GM19467 (cell line): Measurements from ENCODE around the gene TRIM10.
"Not testable (repeated sequence)": the region's sequence is repeated elsewhere in the genome, so short reads cannot be mapped to it uniquely, and the experiment has no call there.

Experiments used
- ATAC-seq: cut with Tn5 transposase; IDR thresholded peaks from one replicate; pipeline ENCODE4 v1.9.1; 2021; ENCODE audit warnings: mild to moderate bottlenecking, moderate library complexity; ENCODE audit not compliant: unreplicated experiment

Gene TRIM10

GRCh38 chr6:30175765-30176164 is 14.8 kb upstream of the TRIM10 start:
- ATAC-seq, result no peak

- no peak for ATAC-seq
Observed at GRCh38 chr6:30172681-30173080, 11.7 kb upstream of the TRIM10 start.

DNA sequence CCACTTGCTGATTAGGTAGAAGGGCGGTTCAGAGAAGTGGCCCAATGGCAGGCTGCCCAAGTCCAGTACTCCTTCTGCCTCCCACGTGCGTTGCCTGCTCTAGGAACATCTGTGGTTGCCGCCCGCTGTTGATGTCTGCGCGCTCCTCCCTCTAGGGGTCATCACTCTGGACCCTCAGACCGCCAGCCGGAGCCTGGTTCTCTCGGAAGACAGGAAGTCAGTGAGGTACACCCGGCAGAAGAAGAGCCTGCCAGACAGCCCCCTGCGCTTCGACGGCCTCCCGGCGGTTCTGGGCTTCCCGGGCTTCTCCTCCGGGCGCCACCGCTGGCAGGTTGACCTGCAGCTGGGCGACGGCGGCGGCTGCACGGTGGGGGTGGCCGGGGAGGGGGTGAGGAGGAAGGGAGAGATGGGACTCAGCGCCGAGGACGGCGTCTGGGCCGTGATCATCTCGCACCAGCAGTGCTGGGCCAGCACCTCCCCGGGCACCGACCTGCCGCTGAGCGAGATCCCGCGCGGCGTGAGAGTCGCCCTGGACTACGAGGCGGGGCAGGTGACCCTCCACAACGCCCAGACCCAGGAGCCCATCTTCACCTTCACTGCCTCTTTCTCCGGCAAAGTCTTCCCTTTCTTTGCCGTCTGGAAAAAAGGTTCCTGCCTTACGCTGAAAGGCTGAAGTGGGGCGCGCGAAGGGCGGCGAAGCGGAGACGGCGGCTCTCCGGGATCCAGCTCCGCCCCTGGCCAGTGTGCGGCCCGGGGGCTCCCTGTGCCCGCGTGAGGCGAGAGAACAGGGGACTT is 10.9 kb upstream of the TRIM10 start:
- ATAC-seq, result no peak

DNA sequence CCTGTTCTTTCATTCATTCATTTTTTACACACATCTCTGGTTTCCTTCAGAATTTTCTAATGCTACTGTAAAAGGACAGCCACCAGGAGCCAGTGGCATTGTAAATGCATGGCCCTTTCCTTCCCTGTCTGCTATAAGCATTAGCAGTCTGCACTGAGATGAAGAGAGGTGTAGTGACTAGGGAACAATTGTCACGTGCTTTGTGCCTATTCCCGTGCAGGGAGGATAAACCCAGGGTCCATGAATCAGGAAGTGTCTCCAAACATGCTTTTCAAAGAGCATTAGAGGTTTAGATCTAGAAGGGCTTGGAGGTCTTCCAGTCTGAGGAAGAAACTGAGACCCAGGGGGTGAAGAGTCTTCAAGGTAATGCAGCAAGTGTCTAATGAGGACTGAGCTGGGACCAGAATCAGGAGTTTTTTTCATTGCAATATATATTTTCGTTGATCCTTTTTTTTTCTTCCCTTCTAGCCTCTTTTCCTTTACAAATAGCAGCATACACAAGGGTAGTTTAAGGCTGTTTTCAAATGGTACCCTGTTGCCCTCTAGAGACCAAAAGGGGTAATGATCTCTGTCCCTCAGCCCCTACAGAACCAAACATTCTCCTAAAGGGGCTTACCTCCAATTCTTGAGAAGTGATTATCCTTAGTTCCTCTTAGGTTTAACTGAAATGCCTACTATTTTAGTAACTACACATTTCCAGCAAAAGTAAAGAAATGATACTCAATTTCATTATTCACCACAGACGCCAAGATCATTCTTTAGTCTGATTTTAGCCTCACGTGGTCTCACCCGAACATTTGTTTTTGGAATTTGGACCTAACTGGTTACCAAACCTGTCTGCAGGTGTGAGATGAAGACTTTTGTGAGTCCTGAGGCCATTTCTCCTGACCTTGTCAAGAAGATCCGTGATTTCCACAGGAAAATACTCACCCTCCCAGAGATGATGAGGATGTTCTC is 8.9 kb upstream of the TRIM10 start:
- no peak for ATAC-seq

- no peak for ATAC-seq
Observed at GRCh38 chr6:30168741-30169140, 7.7 kb upstream of the TRIM10 start.

GRCh38 chr6:30167101-30167500 is 6.1 kb upstream of the TRIM10 start:
- ATAC-seq, result no peak

DNA sequence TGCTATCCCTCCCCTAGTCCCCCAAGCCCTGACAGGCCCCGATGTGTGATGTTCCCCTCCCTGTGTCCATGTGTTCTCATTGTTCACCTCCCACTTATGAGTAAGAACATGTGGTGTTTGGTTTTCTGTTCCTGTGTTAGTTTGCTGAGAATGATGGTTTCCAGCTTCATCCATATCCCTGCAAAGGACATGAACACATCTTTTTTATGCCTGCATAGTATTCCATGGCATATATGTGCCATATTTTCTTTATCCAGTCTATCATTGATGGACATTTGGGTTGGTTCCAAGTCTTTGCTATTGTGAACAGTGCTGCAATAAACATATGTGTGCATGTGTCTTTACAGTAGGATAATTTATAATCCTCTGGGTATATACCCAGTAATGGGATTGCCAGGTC is 4.2 kb upstream of the TRIM10 start:
- ATAC-seq, result not testable (repeated sequence)

DNA sequence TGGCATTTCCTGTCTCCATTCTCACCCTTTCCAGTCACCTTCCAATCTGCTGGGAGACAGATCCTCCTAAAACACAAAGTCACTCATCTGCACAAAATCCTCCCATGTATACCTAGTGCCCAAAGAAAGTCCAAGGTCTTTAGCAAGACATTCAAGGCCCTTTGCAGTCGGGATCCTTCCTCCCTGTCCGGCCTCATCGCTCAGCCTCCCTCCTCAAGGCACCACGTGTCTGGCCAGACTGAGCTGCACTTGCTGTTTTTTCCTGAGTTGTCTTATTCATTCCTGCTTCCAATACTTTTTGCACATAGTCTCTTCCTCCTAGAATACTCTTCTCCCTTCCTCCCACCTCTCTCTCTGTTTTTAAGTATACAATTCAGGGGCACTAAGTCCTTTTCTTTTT is 3.7 kb upstream of the TRIM10 start:
- no peak for ATAC-seq

- no peak for ATAC-seq
Observed at GRCh38 chr6:30163918-30164654, 3.1 kb upstream of the TRIM10 start.

DNA sequence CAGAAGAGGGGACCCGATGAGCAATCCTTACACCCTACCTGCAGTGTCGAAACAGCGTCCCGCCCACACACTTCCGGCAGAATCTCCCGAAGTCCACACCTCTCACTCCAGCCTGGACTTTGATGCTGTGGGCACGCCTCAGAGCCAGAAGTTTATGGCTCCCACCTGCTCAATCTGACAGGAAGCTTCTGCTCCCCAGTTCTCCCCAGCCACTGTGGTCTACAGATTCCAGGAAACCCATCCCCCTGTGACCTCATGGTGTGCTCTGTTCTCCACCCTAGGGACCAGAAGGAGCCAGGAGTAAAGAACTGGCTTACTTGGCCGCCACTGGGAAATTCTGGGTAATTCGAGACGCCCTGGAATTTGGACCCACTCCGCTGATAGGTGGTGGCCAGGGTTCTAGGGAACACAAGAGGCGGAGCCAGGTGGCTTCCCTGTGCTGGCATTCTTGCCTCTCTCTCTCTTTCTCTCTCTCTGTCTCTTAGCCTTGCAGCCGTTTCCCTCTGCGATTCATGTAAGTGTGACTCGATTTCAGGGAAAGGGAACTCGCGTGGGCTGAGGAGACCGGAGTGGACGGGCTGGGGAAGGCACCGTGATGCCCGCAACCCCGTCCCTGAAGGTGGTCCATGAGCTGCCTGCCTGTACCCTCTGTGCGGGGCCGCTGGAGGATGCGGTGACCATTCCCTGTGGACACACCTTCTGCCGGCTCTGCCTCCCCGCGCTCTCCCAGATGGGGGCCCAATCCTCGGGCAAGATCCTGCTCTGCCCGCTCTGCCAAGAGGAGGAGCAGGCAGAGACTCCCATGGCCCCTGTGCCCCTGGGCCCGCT is 2.3 kb upstream of the TRIM10 start, which contains the start of gene TRIM15:
TRIM15 (plus strand) TSS at position 457 of the 828 bp plus-strand sequence; CDS start at position 596, 139 bp downstream.
- ATAC-seq, result no peak

DNA sequence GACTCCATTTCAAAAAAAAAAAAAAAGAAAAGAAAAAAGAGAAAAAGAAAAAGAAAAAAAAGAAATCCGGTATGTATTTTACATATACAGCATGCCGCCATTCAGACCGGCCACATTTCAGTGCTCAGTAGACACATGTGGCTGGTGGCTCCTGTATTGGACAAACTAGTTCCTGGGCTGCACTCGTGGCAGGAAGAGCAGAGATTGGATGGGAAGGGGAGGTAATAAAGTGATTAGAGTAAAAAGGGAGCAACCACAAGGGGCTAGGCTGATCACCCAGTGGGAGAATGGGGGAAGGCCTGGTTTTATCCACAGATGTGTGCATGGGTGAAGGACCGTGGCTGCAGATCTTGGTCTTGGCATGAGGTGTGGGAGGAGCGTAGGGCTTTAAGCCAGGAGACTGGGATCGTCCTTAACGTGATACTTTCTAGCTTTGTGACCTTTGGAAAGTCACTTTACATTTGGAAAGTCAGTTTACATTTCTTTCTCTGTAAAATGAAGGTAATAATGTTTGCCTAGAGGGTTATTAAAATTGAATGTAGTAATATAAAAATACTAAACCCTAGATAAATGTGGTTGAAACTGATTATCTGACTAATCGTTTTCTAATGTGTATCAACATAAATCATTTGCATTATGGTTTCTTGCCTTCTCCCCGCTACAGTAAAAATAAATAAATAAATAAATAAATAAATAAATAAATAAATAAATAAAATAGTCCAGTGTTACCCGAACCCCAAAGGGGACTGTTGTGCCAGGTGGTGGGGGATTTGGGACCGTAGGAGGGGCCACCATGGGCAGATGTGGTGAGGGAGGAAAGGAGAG is 1.5 kb upstream of the TRIM10 start:
- no peak for ATAC-seq

- no peak for ATAC-seq
Observed at GRCh38 chr6:30160008-30160784, 815 bp downstream of the TRIM10 start.

DNA sequence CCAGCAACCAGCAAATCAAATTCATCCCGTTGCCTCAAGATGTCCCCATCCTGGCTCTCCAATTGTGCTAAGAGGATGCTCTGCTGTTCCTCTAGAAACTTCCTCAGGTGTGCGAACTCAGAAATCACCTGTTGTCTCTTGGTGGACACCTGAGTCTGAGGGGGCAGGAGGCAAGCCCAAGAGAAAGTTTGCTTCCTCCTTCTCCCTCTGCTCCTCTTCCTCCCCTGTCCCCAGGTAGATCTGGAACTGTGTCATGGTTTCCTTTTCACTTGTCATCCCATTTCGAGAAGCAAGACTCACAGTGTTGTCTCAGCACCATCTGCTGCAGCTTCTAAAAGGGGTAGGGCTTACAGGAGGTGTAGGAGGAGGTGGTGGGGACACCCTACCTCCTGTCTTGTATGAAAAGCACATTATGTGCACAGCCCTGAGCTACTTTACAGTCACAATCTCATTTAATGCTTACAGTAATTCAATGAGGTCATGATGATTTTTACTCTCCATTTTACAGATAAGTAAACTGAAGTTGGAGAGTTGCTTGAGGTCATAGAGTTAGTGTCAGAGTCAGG is 2.5 kb downstream of the TRIM10 start:
- no peak for ATAC-seq

DNA sequence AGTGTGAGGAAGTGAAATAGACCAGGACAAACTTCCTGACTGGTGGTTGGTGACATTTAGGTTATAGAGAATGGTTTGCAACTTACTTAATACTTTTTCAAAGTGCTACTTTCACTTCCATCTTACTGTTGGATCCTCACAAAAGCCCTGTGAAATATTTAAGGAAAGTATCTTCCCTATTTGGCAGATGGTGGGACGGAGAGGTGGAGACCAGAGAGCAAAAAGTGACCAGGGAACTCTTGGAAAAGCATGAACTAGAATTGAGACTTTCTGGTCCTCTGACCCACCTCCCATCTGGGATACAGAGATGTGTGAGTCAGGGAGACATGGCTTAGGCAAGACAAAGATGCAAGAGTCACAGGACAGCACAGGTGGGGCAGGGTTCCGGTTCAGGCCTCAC is 3.0 kb downstream of the TRIM10 start:
- ATAC-seq, result no peak

- ATAC-seq, result no peak
Observed at GRCh38 chr6:30157581-30157980, 3.4 kb downstream of the TRIM10 start.

- ATAC-seq, result no peak
Observed at GRCh38 chr6:30156774-30157173, 4.2 kb downstream of the TRIM10 start.

DNA sequence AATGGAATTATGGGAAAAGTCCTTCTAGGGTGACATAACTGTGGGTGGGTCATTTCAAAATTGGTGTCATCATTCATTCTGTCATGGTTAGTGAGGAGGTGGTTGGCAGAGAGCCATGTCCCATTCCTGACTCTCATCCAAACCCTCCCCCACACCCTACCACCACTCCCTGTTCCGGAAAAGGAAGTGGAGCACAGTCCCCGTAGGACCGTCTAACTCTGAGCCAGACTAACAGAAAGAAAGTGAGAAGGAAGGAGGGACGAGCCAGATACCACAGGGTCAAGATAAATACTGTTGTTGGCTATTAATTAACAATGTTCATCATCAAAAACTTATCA is 4.8 kb downstream of the TRIM10 start:
- no peak for ATAC-seq

DNA sequence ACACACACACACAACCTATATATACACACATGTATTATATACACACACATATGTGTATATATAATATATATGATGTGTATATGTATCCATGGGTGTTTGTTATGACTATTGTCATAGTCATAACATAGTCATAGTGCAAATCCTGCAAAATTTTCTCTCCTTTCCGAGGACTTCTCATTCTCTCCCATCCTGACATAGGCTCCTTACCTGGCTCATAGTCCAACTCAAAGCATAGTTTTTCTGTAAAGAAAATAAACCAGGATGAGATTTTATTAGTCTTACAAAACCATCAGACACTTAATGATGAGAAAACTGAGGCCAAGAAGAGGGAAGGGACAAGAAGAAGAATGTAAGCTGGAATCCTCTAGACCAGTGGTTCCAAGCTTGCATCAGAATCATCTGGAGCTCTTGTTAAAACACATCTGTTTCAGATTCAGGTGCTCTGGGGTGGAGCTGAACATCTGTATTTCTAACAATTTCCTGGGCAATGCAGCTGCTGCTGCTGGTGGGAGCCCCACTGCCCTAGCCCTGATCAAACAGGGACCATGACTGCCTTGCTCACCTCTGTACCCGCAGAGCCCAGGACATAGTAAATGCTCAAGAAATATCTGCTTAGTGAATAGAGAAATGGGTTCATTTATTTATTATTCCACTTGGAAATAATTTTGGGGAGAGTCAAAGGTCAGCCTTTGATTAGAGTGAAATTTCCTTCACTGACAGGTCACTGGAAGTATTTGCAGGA is 5.3 kb downstream of the TRIM10 start:
- no peak for ATAC-seq
